GOT3 (cell line): ENCODE results near the gene GMDS.
"Not testable (repeated sequence)": the region's sequence is repeated elsewhere in the genome, so short reads cannot be mapped to it uniquely, and the experiment has no call there.

Experiments
- DNase-seq: peaks from one replicate; lab custom pipeline; 2025; ENCODE audit warnings: mixed read lengths; lab: John Stamatoyannopoulos, UW

GMDS gene

DNA sequence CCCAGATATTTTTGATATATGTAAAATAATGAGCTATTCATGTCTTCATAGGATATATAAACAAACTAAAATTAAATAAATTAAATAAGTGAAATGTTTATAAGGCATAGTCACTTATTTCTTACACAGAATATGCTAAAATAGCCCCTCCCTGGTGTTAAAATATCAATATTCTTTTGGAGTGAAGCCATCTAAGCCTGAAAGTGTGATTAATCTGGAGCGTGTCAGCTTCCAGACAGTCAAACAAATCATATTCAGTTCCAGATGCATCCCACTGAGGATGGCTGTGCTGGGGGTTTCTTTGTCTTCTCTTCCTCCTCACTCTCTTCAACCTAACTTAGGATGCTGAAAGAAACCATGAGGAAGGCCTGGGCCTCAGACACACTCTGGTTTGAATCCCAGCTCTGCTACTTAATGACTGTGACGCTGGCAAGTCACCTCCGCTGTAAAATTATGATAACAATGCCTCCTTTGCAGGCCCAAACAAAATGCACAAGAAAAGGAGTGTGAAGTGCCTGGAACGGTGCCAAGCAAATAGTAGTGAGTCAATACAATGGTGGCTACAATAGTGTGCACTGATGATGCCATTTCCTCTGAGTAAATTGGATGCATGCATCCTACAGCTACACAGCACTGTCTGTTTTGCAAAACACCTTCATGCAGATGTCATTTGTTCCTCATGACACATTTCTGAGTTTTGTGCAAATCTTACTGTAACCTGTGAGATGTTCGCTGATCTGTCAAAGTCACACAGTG is 474.3 kb downstream of the GMDS start:
- DNase-seq, result no peak

DNA sequence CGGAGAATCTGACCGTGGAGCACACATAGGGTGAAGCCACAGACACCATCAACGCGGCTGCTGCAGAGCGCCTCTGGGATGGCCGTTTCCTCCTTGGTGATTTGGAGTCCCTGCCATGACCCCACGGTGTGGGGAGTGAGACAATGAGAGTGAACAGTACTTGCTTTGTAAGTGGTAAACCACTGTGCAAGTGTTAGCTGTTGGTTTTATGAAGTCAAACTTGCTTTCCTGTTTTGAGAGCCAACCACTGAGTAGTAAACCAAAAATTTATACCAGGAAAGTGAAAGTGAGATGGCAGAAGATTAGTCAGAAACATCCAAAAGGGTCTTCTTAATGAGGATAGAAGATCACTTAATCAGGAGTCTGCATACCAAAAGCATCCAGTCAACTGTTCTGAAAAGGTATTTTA is 475.0 kb downstream of the GMDS start:
- no peak for DNase-seq

DNA sequence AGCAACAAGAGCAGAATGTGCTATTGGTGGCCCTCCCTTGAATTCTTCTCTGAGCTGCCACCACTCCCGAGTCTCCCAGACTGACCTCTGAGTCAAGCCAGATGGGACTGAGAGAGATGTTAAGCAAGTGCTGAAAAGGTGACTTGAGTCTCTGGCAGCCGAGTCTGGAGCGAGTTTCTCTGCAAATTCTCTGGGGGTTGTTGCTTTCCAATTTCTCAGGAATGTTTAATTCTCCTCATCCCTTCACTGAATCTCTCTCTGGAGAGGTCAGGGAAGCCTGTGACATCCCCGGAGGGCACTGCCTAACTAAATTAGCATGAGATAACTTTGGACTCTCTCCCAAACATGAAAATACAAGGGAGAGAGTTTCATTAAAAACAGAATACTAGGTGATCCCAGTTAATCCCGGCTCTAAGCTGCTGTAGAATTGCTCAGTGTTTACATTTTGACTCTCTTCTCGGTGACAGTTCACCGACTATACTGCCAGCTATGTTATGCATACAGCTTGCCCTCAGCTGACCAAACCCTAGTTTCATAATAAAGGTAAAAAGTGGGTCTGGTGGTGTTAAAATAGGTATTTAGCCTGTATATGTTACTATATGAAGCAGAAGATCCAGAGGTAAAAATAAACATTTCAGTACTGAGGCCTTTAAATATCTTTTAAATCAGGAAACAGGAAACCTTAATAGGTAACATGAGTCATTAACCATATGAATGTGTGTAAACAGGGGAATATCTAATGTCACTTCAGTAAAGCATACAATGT is 477.7 kb downstream of the GMDS start:
- DNase-seq, result no peak

DNA sequence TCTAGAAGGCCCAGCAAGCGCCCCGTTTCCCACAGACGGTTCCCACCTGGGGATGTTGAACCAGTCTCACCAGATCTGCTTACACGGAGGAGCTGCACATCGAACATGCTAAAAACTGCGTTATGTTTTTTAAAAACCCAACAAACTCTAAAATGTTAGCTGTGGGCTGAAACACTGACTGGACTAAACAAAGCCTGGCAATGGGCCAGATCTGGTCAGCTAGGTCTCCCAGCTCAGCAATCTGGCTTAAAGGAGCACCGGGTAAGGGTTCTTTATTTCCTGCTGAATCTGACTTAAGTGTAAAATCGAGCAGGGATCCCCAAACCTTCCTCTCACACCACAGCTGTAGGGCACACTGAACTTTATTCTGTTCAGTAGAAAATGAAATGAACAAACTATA is 478.8 kb downstream of the GMDS start:
- no peak for DNase-seq

DNA sequence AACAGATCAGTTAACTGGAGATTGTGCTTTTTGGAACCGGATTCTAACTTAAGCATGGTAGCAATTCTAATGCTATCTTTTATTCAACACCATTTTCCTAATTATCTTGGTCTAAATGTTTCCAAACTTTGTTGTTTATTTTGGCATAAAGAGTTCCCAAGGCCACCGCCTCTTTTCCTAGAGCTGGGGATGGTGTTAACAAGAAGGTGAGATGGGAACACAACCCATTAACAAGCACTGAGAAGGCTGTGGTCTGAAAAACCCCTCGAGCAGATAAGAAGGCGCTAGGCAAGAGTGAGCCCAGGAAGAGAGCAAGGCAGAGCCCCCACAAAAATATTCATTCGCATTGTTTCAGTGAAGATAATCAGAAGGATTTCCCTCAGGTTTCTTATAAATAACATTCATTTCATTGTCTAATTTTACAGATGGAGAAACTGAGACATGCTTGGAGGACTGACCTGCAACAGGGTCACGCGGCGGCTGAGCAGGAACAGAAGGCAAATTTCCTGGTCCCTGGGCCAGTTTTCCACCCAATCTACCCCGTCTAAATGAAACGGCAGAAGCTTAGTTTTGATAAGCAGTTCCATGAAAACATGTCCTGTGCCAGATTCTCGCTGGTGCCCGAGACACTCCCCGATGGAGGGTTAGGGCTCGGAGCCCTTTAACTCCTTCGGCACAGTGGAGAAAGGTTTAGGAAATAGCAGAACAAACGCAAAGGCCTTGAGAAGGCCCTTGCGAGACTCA is 480.1 kb downstream of the GMDS start:
- no peak for DNase-seq

DNA sequence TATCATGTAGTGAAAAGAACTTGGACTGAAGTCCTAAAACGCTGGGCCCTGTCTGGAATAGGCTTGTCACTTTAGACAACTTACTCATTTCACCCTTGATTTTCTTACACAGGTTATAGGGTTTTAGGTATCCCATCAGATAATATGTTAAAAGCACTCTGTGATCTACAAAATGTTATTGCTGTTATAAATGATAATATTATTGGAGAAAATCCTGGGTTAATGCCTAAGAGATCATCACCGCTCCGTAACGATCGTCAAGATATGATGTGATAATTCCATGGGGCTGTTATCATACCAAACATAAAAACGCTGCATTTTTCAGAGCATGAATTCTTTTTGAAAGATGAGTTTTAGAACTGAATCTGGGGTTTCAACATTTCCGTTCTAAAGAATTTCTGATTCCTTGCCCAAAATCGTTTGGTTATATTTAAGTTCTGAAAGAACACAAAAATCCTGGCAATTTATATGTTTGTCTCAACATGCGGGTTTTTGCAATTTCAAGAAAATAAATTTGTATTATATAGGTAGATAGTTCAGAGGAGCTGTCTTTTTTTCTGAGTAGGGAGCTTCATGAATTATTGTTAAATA is 480.9 kb downstream of the GMDS start:
- no peak for DNase-seq

DNA sequence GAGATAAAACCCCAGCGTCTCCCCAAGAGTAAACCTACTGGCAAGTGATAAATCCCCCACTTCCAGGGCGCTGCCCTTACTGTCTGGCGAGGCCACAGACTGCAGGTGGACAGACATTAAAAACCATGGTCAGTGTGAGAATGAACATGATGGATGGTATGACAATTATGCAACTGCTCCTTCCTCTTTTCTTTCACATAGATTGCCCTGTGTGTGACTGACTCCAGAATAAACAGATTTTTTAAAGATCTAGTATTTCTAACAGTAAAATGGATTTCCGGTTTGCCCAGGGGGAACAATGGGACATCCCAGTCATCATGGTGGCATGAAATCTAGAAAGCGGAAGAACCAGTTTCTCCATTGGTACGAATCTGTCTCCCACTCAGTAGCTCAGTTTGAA is 482.0 kb downstream of the GMDS start:
- DNase-seq, result no peak

DNA sequence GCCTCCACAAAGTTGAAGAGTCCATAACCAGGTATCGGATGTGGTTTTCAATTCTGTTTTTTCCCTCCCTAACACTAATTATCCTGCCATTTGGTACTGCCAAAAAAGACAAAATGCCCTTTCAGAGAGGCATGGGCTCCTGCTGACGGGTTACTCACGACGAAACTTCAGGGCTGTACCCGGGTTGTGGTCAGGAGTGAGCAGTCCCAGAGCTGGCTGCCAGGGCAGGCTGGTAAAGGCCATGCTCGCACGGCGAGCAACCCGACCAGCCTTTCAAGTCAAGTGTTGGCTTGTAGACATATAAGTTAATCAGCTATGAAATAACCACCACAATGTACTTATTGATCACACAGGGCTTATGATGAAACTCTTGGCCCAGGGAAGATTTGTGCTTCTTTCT is 483.2 kb downstream of the GMDS start:
- DNase-seq, result no peak

DNA sequence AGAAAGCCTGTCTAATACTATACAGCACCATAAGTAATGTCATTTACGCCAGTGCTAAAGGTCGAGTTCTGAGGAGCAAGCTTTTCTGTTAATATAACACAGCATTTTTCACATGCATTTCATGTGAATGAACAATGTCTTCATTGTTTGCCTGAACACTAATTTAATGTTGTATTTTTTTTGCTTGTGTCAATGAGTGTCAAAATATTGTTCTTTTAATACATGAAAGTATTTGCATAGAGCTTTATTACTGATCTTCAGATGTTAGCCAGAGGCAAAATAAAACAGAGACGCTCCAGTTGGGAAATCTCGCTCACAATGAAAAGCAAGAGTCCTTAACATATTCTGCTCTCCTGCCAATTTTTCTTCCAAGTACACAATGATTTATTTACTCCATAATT is 483.9 kb downstream of the GMDS start:
- DNase-seq, result no peak

DNA sequence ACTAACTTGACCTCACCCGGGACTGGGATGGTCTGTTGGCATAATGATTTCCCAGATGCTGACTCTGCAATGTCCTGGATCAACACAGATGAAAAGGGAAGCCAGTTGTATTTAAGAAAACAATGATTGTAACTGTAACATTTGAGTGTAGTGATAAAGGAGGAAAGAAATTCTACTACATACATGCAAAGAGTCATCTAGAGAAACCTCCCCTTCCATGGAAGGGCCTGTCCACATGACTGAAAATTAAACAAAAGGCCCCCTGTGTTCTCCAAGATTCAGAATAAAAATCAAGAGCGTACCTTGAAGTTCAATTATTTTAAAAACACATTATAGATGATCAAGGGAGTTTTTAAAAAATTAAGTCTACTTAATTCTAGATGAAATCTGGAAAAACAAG is 484.5 kb downstream of the GMDS start:
- no peak for DNase-seq

DNA sequence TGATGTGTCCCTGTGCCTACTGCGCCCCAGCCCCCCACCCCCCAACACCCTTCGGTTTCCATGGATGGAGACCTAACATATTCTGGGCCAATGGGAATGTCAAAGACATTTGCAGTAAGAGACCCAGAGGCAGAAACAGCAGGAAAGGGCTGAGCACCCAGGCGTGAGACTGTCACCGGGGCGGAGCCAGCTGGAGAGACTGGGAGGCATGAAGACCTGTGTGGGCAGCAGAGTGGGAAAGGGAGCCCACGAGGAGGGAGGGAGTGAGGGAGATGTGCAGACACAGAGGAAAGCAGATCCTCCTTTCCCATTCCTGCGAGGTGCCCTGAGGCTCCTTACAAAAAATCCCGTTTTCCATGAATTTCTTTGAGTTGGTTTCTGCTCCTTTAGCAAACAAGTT is 485.5 kb downstream of the GMDS start:
- no peak for DNase-seq

DNA sequence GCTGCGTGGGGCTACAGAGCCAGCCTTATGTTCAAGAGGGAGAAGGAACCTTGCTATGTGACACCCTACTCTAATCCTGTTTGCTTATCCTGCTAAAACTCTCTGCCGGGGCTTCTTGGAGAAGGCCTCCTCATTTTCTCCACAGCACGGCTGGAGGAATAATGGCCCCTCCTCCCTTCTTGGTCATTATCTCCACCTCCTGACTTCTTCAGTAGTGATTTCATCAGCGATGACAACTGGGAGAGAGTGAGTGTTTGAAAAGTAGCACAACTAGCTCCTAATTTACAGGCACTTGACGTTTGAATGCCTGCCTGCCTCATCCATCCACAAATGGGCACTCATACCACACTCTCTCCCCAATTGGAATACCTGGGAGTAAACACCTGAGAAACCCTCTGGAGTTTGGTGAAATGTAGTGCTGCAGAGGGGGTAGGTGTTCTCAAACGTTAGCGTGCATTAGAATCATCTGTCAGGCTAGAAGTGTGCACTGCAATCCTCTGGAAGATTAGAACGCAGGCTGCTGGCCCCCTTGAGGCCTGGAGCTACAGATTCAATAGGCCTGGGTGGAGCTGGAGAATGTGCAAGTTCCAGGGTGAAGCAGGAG is 487.2 kb downstream of the GMDS start:
- no peak for DNase-seq

DNA sequence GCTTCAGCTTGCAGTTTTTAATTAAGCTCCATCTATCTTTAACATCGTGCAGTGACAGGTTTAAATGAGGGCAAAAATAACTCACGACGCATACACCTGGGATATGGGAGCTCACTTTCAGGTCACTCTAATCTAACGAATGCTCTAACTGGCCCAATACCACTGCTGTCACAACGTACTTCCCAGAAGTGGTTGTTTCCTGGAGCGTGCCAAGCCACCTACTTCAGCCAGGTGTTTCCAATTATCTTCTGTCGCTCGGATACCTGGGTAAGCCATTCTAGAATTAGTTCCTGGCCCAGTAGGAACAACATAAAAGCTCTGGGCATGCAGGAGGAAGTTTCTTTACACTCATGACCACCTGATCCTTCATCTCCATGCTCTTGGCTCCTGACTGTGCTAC is 488.3 kb downstream of the GMDS start:
- no peak for DNase-seq

DNA sequence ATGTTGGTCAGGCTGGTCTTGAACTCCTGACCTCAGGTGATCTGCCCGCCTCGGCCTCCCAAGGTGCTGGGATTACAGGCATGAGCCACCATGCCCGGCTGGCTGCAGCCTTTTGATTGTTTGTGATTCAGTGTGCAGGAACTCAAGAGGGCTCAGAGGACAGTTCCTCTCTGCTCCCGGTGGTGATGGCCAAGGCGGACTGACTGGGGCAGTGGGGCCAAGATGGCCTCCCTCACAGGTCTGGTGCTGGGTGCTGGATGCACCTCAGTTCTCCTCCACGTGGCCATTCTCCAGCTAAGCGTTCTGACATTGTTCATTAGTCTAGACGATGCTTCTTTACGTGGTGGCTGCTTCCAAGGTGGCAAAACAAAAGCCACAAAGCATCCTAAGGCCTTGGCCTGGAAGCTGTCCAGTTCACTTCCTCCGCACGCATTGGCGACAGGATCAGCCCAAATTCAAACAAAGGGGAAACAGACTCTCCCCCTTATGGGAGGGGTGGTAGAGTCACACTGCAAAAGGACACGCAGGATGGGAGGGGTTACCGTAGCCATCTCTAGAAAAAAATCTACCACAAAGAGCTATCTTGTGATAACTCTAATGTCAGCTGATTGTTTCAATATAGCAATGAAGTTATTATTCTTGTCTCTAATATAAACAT is 488.8 kb downstream of the GMDS start:
- DNase-seq, result no peak

DNA sequence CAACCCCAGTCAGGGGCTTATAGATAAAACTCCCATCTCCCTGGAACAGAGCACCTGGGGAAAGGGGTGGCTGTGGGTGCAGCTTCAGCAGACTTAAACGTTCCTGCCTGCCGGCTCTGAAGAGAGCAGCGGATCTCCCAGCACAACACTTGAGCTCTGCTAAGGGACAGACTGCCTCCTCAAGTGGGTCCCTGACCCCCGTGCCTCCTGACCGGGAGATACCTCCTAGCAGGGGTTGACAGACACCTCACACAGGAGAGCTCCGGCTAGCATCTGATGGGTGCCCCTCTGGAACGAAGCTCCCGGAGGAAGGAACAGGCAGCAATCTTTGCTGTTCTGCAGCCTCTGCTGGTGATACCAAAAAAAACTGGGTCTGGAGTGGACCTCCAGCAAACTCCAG is 494.3 kb downstream of the GMDS start:
- not testable (repeated sequence) for DNase-seq

DNA sequence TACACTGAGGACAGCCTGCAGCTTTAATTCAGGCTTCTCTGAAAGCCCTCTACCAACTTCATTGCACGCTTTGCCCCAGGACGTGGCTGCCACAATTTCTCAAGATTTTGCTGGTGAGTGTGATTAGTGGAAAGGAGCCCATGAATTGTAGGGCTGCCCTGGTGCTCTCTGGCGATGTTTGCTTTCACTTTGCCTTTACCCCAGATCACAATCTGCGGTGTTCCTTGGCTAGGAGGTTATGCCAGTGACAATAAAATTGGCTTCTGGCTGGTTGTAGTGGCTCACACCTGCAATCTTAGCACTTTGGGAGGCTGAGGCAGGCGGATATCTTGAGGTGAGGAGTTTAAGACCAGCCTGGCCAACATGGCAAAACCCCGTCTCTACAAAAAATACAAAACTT is 496.4 kb downstream of the GMDS start:
- DNase-seq, result no peak

DNA sequence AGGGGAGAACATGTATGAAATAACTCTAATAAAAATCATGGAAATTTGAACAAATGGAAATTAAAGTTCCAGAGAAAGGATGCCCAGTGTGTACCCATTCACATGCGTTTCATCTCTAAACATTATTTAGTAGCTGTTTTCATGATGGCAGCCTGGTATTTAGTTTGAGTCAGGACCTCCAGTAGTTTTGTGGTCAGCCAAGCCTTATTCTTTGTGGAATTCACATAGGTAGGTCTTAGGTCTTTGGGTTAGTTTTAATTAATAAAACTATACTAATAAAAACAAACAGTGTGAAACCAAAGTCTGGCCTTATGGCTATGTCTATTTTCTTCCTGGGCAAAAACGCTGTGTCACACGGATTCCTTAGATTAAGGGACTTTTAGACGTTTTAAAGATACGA is 497.9 kb downstream of the GMDS start:
- DNase-seq, result no peak

DNA sequence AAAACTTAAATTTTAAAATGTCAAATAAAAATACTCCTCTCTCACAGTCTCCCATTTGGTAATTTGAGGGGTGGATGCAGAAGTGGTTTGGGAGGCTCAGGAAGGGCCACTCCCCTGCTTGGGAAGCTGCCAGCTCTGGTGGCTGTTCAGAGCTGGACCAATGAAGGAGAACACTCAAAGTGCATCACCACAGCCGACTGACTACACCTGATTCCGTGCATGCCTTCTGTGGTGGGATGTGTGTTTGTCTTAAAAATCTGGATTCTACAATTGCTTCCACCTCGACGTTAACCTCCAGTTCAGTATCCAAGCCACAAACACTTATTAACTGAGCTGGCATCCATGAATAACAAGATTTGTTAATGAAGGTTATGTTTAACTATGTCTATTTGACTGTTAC is 498.4 kb downstream of the GMDS start:
- no peak for DNase-seq

DNA sequence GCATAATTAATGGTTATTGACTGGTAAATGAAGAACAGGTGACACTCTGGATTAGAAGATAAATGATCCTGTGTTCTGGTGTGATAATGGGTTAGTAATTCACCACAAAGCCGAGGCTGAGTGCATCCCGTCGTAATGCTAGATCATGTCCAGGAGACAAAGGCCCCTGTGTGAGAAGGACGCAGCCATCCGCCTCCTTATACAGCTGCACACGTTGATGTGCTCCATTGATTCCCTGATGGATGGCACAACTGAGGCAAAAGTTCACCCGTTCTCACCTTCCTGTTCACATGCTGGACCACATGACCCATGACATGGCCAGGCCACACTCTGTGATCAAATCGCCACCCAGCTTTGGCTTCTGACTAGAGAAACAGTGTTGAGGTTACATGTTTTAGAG is 499.6 kb downstream of the GMDS start:
- DNase-seq, result no peak

DNA sequence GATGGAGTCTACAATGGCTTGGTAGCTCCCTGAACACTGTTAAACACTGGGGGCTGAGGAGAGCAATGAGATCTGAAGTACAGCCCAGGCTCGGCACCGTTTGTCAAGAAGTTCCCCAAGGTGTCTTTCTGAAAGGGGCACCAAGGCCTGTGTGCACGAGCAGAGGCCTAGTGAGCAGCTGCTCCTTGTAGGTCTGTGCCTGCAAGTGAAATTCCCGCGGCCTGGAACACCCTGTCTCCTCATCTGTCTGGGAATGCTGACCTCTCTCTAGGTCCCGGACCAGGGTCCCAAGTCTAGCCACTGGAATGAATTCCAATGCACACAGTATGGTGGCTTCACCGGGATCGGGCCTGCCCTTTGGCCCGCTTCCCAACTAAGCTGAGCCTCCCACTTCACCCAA is 500.9 kb downstream of the GMDS start:
- DNase-seq, result no peak

DNA sequence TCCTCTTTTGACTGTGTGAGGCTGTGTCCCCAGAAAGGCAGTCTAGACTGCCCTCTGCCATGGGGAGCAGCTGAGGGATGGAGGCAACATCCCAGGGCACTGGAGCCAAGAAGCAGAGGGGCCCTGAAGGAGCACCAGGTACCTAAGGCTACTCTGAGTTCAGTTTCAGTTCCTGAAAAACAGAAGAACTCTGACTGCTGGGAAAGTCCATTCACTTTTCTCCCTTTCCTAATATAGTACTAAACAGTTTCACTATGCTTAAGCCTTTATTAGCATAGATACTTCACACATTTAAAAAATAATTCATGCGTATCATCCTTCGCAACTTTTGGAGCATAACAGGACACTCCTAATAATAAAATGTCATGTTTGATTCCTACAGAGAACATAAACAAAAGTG is 505.7 kb downstream of the GMDS start:
- DNase-seq, result no peak

DNA sequence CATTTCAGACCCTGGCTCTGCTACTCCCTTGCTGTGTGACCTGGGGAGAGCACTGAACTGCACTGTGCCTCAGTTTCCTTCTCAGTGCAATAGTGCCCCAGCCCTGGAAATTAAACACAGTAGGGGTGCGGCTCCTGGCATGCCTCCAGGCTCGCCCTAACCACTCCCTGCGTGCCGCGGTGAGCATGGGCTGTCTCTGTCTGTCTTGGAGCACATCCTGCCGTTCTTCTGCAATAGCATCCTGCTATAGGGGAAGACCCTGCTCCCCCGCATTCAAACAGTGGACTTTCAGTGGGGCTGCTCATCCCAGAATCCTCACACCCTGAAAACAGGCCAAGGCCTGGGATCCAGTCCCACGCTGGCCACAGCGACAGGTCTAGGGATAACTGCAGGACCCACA is 506.2 kb downstream of the GMDS start:
- no peak for DNase-seq
